ENCODE measurements around the gene SPACA4. TPM values are rescaled to one million over a fixed set of nuclear protein-coding genes. Genes with fewer than 3 reads are reported as not detected.

The SPACA4 gene
- total and polyA plus RNA-seq, 2 of the 4 experiments (the other 2 are of a cell fraction) = not detected

DNA sequence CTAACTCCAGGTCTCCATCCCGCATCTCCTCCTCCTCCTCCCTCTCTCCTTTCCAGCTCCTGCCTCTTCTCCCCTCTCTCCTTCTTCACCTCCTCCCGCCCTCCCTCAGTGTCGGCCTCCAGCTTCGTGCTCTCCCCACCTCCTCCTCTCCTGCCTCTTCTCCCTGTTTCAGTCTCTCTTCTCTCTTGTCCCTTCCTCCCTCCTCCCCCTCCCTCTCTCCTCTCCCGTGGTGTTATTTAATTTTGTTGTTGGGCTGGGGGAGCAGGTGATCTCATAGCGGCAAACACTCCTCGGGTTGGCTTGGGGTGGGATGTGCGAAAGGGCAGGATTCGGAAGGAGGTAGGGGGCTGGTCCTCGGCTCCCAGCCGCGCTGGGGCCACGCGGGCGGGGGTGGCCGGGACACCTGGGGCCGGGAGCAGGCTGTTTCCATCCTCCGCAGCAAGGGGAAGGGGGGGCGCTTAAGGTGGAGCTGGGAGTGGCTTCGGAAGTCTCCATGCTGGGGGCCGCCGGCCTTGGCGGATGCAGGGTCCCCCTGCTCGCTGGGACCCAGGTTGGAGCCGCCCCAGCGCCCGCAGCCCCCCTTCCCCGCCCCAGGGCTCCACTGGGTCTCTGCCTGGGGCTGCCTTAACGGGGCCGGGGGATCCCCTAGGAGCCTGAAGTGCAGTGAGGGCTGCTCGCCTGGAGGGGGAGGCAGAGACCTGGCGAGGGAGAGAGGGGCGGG is 39.6 kb downstream of the SPACA4 start, which contains the start of gene CA11:
TSS of gene CA11 (minus strand) at position 187 of the 721 bp plus-strand sequence. CDS start 555 bp downstream, outside the sequence.
- Histone ChIP-seq H2BK5ac (ENCODE audit: low read depth, low read length, poor library complexity, severe bottlenecking) (no peak within 1 kb of the TSS), H2AK9ac (replicated peaks; ENCODE audit: low read depth, low read length, poor library complexity) (peak within 1 kb of the TSS; percentile 89), H3K4ac (ENCODE audit: low read depth, low read length) (peak within 1 kb of the TSS; percentile 41), H2BK20ac (ENCODE audit: low read depth, low read length) (0 out of 2 replicates have a peak within 1 kb of the TSS, but pooled peaks have one; percentile 14), H2AK5ac (ENCODE audit: low read depth, low read length) (peak within 1 kb of the TSS; percentile 58), H3K23ac (ENCODE audit: low read depth, low read length) (peak within 1 kb of the TSS; percentile 17), H3K56ac (ENCODE audit: extremely low read depth, insufficient read depth, low read length) (no peak within 1 kb of the TSS), H4K20me1 (ENCODE audit: insufficient read depth, low read length) (no peaks in the 10 kb centered on the region), H3K4me2 (ENCODE audit: low read depth, low read length) (peak within 1 kb of the TSS; percentile 84), H3K9me1 (ENCODE audit: insufficient read depth, low read length) (no peaks in the 10 kb centered on the region; the same call in 1 of the 2 replicates), H3K4me1 (ENCODE audit: control insufficient read depth, insufficient read depth, low read length) (peaks cover 5% of the 10 kb centered on the region), H3K9ac (ENCODE audit: low read depth, low read length) (peak within 1 kb of the TSS; percentile 13), H3K27ac (ENCODE audit: insufficient read depth, low read length) (peak within 1 kb of the TSS; percentile 21; the same call in 1 of the 2 replicates), H2BK120ac (ENCODE audit: low read depth, low read length) (peak within 1 kb of the TSS; percentile 52; the same call in 1 of the 2 replicates), H3K27me3 (ENCODE audit: control insufficient read depth, insufficient read depth, low read length) (no peaks in the 10 kb centered on the region), H3K18ac (ENCODE audit: low read depth, low read length) (peak within 1 kb of the TSS; percentile 10; the same call in 1 of the 2 replicates), H3K36me3 (ENCODE audit: control insufficient read depth, insufficient read depth, low read length) (no peaks in the 10 kb centered on the region), H3K4me3 (ENCODE audit: insufficient read depth, low read depth, low read length) (peak within 1 kb of the TSS; percentile 44), H4K5ac (ENCODE audit: low read depth, low read length) (peak within 1 kb of the TSS; percentile 3), H3K79me1 (ENCODE audit: low read depth in 1 of 2, low read length in 2 of 2) (no peaks in the 10 kb centered on the region), H3K14ac (replicated peaks; ENCODE audit: low read depth, low read length) (peak within 1 kb of the TSS; percentile 52), H3K9me3 (ENCODE audit: control insufficient read depth, insufficient read depth, low read length) (peaks cover 2% of the 10 kb centered on the region; the same call in 1 of the 2 replicates), H4K91ac (ENCODE audit: insufficient read depth, low read depth, low read length) (peak within 1 kb of the TSS; percentile 23), H2AFZ (replicated peaks; ENCODE audit: low read length, poor library complexity) (peak within 1 kb of the TSS; percentile 91), H2BK15ac (ENCODE audit: low read depth, low read length) (0 out of 3 replicates have a peak within 1 kb of the TSS, but pooled peaks have one; percentile 40), H4K8ac (ENCODE audit: low read depth in 2 of 2, low read length in 2 of 2) (peak within 1 kb of the TSS; percentile 76 to 93)
- dilution Hi-C loops (cut with HindIII; ENCODE audit: low sequenced_read_pairs, unreplicated experiment) (no loop called here), intact Hi-C loops (cut with micrococcal nuclease) (loop anchor here (2.0 to 10.0 kb wide), 3 partner anchors 139 to 319 kb away; partner anchors contain the start of gene FTL), in situ Hi-C loops (cut with MboI; ENCODE audit: low sequenced_read_pairs) (loop anchor here (10.0 kb wide), 2 partner anchors 189 to 319 kb away; partner anchors contain the start of genes FTL and HSD17B14)
- 0% methylated on average over 7 of the region's 33 CpGs; no CpG with 5 or more reads in 1 of the 2 experiments for WGBS, 2 experiments (ENCODE audit: extremely low coverage in 2 of 2, insufficient read length in 1 of 2)
- TF ChIP-seq MAZ (IDR thresholded peaks at IDR 0.05; ENCODE audit: borderline replicate concordance, low read depth, low read length) (peak; percentile 99), ELK1 (IDR thresholded peaks at IDR 0.05; ENCODE audit: borderline replicate concordance, low read depth, low read length) (no peak), SMC3 (IDR thresholded peaks at IDR 0.05; ENCODE audit: low read depth, low read length) (peak; percentile 53), RAD21 (IDR thresholded peaks at IDR 0.05; ENCODE audit: low read length) (peak; percentile 87), POLR2A (IDR thresholded peaks at IDR 0.05; ENCODE audit: low read depth, low read length) (peak; percentile 29; the same call in 1 of the 2 replicates), NFE2L2 (IDR thresholded peaks at IDR 0.05; ENCODE audit: low read depth, low read length) (no peak), CTCF (conservative IDR thresholded peaks at IDR 0.05; ENCODE audit: low read depth, low read length) (peak; percentile 87), MXI1 (IDR thresholded peaks at IDR 0.05; ENCODE audit: borderline replicate concordance, low read depth, low read length) (no peak), MAFK (IDR thresholded peaks at IDR 0.05; ENCODE audit: low read depth, low read length) (no peak), CEBPB (IDR thresholded peaks at IDR 0.05; ENCODE audit: low read depth, low read length) (no peak)
- CTCF ChIA-PET = interaction anchor here (0.5 to 1.4 kb wide), 3 partner anchors 137 to 680 kb away, joined by 3 to 6 read pairs (median 4); no protein-coding TSS in a partner anchor
- DNase-seq (peak; percentile 72), ATAC-seq (ENCODE audit: low read depth) (peak; percentile 96)
- POLR2A ChIA-PET (ENCODE audit: unreplicated experiment) = interaction anchor here (0.7 kb wide), 1 partner anchor 197 kb away, joined by 3 read pairs; no protein-coding TSS in a partner anchor
- no TSS peak for BruUV-seq (replicated peaks)
